Measurements from ENCODE around the gene RAPGEF3.

Gene RAPGEF3

GRCh38 chr12:47803191-47803875, 44.7 kb upstream of the RAPGEF3 start:
- TF ChIP-seq CTCF (IDR thresholded peaks at IDR 0.05; ENCODE audit: insufficient read depth, low read length, poor library complexity, severe bottlenecking) = no peak
- Histone ChIP-seq H3K27me3 (replicated peaks; ENCODE audit: control insufficient read depth, insufficient read depth, low read length) (no peaks in the 10 kb centered on the region), H3K36me3 (ENCODE audit: control insufficient read depth, insufficient read depth, low read length) (no peaks in the 10 kb centered on the region; the same call in none of the 2 replicates), H3K4me3 (replicated peaks; ENCODE audit: low read depth, low read length) (no peak overlapping the region)
- no peak for DNase-seq (ENCODE audit: extremely low read depth, insufficient read length)

- Histone ChIP-seq H3K36me3 (ENCODE audit: control insufficient read depth, insufficient read depth, low read length) (no peaks in the 10 kb centered on the region; the same call in 1 of the 2 replicates), H3K4me3 (replicated peaks; ENCODE audit: low read depth, low read length) (no peak overlapping the region), H3K27me3 (replicated peaks; ENCODE audit: control insufficient read depth, insufficient read depth, low read length) (no peaks in the 10 kb centered on the region)
- no peak for DNase-seq (ENCODE audit: extremely low read depth, insufficient read length)
- peak; percentile 42 for TF ChIP-seq CTCF (IDR thresholded peaks at IDR 0.05; ENCODE audit: insufficient read depth, low read length, poor library complexity, severe bottlenecking)
These were observed 43.6 kb upstream of the RAPGEF3 start for GRCh38 chr12:47802312-47802711.

- Histone ChIP-seq H3K36me3 (ENCODE audit: control insufficient read depth, insufficient read depth, low read length) (peaks cover under 1% of the 10 kb centered on the region; the same call in 1 of the 2 replicates), H3K4me3 (replicated peaks; ENCODE audit: low read depth, low read length) (no peak overlapping the region), H3K27me3 (replicated peaks; ENCODE audit: control insufficient read depth, insufficient read depth, low read length) (no peaks in the 10 kb centered on the region)
- no peak for DNase-seq (ENCODE audit: extremely low read depth, insufficient read length)
- no peak for TF ChIP-seq CTCF (IDR thresholded peaks at IDR 0.05; ENCODE audit: insufficient read depth, low read length, poor library complexity, severe bottlenecking)
These were observed 43.2 kb upstream of the RAPGEF3 start for GRCh38 chr12:47801904-47802246.

GRCh38 chr12:47801170-47801903, 42.7 kb upstream of the RAPGEF3 start:
- no peaks in the 10 kb centered on the region for H3K27me3 ChIP-seq (replicated peaks; ENCODE audit: control insufficient read depth, insufficient read depth, low read length)
- no peak for TF ChIP-seq CTCF (IDR thresholded peaks at IDR 0.05; ENCODE audit: insufficient read depth, low read length, poor library complexity, severe bottlenecking)
- H3K4me3 ChIP-seq (replicated peaks; ENCODE audit: low read depth, low read length) = no peak overlapping the region
- H3K36me3 ChIP-seq (ENCODE audit: control insufficient read depth, insufficient read depth, low read length) = peaks cover 3% of the 10 kb centered on the region; the same call in 1 of the 2 replicates
- no peak for DNase-seq (ENCODE audit: extremely low read depth, insufficient read length)

- peaks cover 3% of the 10 kb centered on the region for H3K36me3 ChIP-seq (ENCODE audit: control insufficient read depth, insufficient read depth, low read length)
- H3K27me3 ChIP-seq (replicated peaks; ENCODE audit: control insufficient read depth, insufficient read depth, low read length) = no peaks in the 10 kb centered on the region
- no peak overlapping the region for H3K4me3 ChIP-seq (replicated peaks; ENCODE audit: low read depth, low read length)
- DNase-seq (ENCODE audit: extremely low read depth, insufficient read length) = no peak
- no peak for TF ChIP-seq CTCF (IDR thresholded peaks at IDR 0.05; ENCODE audit: insufficient read depth, low read length, poor library complexity, severe bottlenecking)
These were observed 41.9 kb upstream of the RAPGEF3 start for GRCh38 chr12:47800582-47800981.
